H9 (cell line): ENCODE measurements around the gene LRMDA. TPM values are rescaled to one million over a fixed set of nuclear protein-coding genes. Genes with fewer than 3 reads are reported as not detected.

ENCODE experiments used
- DNase-seq: peaks from one replicate; pipeline ENCODE4 v3.0.0-alpha.2; 2017
- H2AFZ ChIP-seq: one replicate; pipeline ENCODE4 v1.6.1; 2013; ENCODE audit warnings: mild to moderate bottlenecking, low read length, control low read depth, moderate library complexity
- H2AK5ac ChIP-seq: 2 replicates; pipeline ENCODE4 v1.6.1; 2013; ENCODE audit warnings: low read length, control low read depth, mixed read lengths; ENCODE audit not compliant: insufficient read length
- H2BK120ac ChIP-seq: one replicate; pipeline ENCODE4 v1.6.1; 2013; ENCODE audit warnings: low read depth, mild to moderate bottlenecking, low read length, control low read depth, inconsistent platforms; ENCODE audit not compliant: poor library complexity, severe bottlenecking
- H2BK12ac ChIP-seq: 2 replicates; pipeline ENCODE4 v1.6.1; 2013; ENCODE audit warnings: low read length, control low read depth, mixed read lengths, low read depth; ENCODE audit not compliant: insufficient read length
- H2BK15ac ChIP-seq: 2 replicates; pipeline ENCODE4 v1.6.1; 2013; ENCODE audit warnings: low read depth, low read length, control low read depth
- H2BK20ac ChIP-seq: one replicate; pipeline ENCODE4 v1.6.1; 2013; ENCODE audit warnings: low read depth, mild to moderate bottlenecking, low read length, control low read depth, inconsistent platforms; ENCODE audit not compliant: poor library complexity, severe bottlenecking
- H2BK5ac ChIP-seq: 2 replicates; pipeline ENCODE4 v1.6.1; 2013; ENCODE audit warnings: low read length, control low read depth, mixed read lengths; ENCODE audit not compliant: insufficient read length
- H3K14ac ChIP-seq: 2 replicates; pipeline ENCODE4 v1.6.1; 2013; ENCODE audit warnings: low read length, control low read depth; ENCODE audit not compliant: insufficient read depth
- H3K18ac ChIP-seq: 2 replicates; pipeline ENCODE4 v1.6.1; 2013; ENCODE audit warnings: low read depth, mild to moderate bottlenecking, mixed read lengths, low read length, control low read depth; ENCODE audit not compliant: insufficient read length
- H3K23ac ChIP-seq: 2 replicates; pipeline ENCODE4 v1.6.1; 2013; ENCODE audit warnings: low read length, control low read depth, mixed read lengths, low read depth; ENCODE audit not compliant: insufficient read length
- H3K23me2 ChIP-seq: 2 replicates; pipeline ENCODE4 v1.6.1; 2013; ENCODE audit warnings: low read depth, mild to moderate bottlenecking, mixed read lengths, low read length, control low read depth; ENCODE audit not compliant: insufficient read length, poor library complexity, severe bottlenecking
- H3K27ac ChIP-seq: 2 replicates; pipeline ENCODE4 v1.5.1; 2013; ENCODE audit warnings: low read length, control low read depth, mixed read lengths, low read depth; ENCODE audit not compliant: insufficient read length
- H3K27me3 ChIP-seq: 2 replicates; pipeline ENCODE4 v1.6.1; 2013; ENCODE audit warnings: low read length, control low read depth, inconsistent platforms; ENCODE audit not compliant: insufficient read depth
- H3K4ac ChIP-seq: 2 replicates; pipeline ENCODE4 v1.6.1; 2013; ENCODE audit warnings: low read depth, mild to moderate bottlenecking, control low read depth, inconsistent platforms, low read length, moderate library complexity
- H3K4me1 ChIP-seq: 2 replicates; pipeline ENCODE4 v1.6.1; 2013; ENCODE audit warnings: low read length, control low read depth, inconsistent platforms; ENCODE audit not compliant: insufficient read depth
- H3K4me2 ChIP-seq: 2 replicates; pipeline ENCODE4 v1.6.1; 2013; ENCODE audit warnings: low read length, control low read depth, mixed read lengths; ENCODE audit not compliant: insufficient read length, insufficient read depth
- H3K56ac ChIP-seq: 2 replicates; pipeline ENCODE4 v1.6.1; 2013; ENCODE audit warnings: low read depth, mild to moderate bottlenecking, mixed read lengths, low read length, control low read depth; ENCODE audit not compliant: insufficient read length
- H3K79me1 ChIP-seq: 2 replicates; pipeline ENCODE4 v1.6.1; 2013; ENCODE audit warnings: low read depth, mild to moderate bottlenecking, moderate library complexity, low read length, control low read depth, inconsistent platforms; ENCODE audit not compliant: insufficient read depth, poor library complexity, severe bottlenecking
- H3K79me2 ChIP-seq: 2 replicates; pipeline ENCODE4 v1.6.1; 2013; ENCODE audit warnings: low read length, control low read depth, inconsistent platforms; ENCODE audit not compliant: insufficient read depth
- H3K9ac ChIP-seq: 2 replicates; pipeline ENCODE4 v1.6.1; 2013; ENCODE audit warnings: low read length, control low read depth, mixed read lengths; ENCODE audit not compliant: insufficient read length; ENCODE audit errors: extremely low read depth
- H3K9me3 ChIP-seq: one replicate; pipeline ENCODE4 v1.6.1; 2013; ENCODE audit warnings: low read depth, low read length, inconsistent platforms; ENCODE audit not compliant: control insufficient read depth
- H3T11ph ChIP-seq: one replicate; pipeline ENCODE4 v1.6.1; 2013; ENCODE audit warnings: mild to moderate bottlenecking, low read length, control low read depth, inconsistent platforms
- H4K20me1 ChIP-seq: one replicate; pipeline ENCODE4 v1.6.1; 2013; ENCODE audit not compliant: control insufficient read depth, insufficient read length, insufficient read depth
- H4K5ac ChIP-seq: 2 replicates; pipeline ENCODE4 v1.6.1; 2013; ENCODE audit warnings: low read depth, mild to moderate bottlenecking, mixed read lengths, low read length, control low read depth; ENCODE audit not compliant: insufficient read length
- H4K8ac ChIP-seq: replicated peaks from 2 replicates; pipeline ENCODE4 v1.6.1; 2013; ENCODE audit warnings: low read length, control low read depth, mixed read lengths, low read depth; ENCODE audit not compliant: insufficient read length
- H4K91ac ChIP-seq: 2 replicates; pipeline ENCODE4 v1.6.1; 2013; ENCODE audit warnings: low read depth, mild to moderate bottlenecking, moderate library complexity, mixed read lengths, low read length, control low read depth; ENCODE audit not compliant: insufficient read length
- H3K27ac Mint-ChIP-seq, 3 experiments: 2 replicates in 2 of 3; 3 replicates in 1 of 3; pipeline ENCODE4 v1.8.0; 2020 to 2021; ENCODE audit warnings: mixed read lengths in 3 of 3, mild to moderate bottlenecking in 1 of 3, moderate library complexity in 1 of 3
- H3K27me3 Mint-ChIP-seq: 2 replicates; pipeline ENCODE4 v1.8.0; 2021; ENCODE audit warnings: low read depth, mild to moderate bottlenecking, moderate library complexity, mixed read lengths
- H3K36me3 Mint-ChIP-seq, 3 experiments: 2 replicates in 2 of 3; 3 replicates in 1 of 3; pipeline ENCODE4 v1.8.0; 2020 to 2021; ENCODE audit warnings: low read depth in 3 of 3, mixed read lengths in 3 of 3; ENCODE audit not compliant: insufficient read depth in 1 of 3
- H3K4me1 Mint-ChIP-seq, 2 experiments: 2 replicates each; pipeline ENCODE4 v1.8.0; 2020; ENCODE audit warnings: mixed read lengths in 2 of 2
- H3K4me3 Mint-ChIP-seq, 2 experiments: 2 replicates in 1 of 2; 3 replicates in 1 of 2; pipeline ENCODE4 v1.8.0; 2020 to 2021; ENCODE audit warnings: mild to moderate bottlenecking in 2 of 2, mixed read lengths in 2 of 2, moderate library complexity in 1 of 2
- H3K9me3 Mint-ChIP-seq, 2 experiments: 2 replicates in 1 of 2; 3 replicates in 1 of 2; pipeline ENCODE4 v1.8.0; 2020; ENCODE audit warnings: mild to moderate bottlenecking in 2 of 2, mixed read lengths in 2 of 2, moderate library complexity in 1 of 2
- CTCF ChIP-seq: fragments of 200-600 bp; sonication (generic); conservative IDR thresholded peaks from 3 replicates; pipeline ENCODE4 v1.8.0; 2021; ENCODE audit warnings: antibody characterized with exemption, mild to moderate bottlenecking
- WGBS: extraction: QIAGEN DNeasy Blood & Tissue Kit; methylation state at CpG from one replicate; pipeline ENCODE4 v1.1.7; 2013; ENCODE audit warnings: missing lambda C conversion rate, low lambda C conversion rate, mixed read lengths; ENCODE audit not compliant: insufficient read length; ENCODE audit errors: extremely low coverage; 5-methylcytosine and 5-hydroxymethylcytosine counted together
- total RNA-seq: library from RNA; stranded (reverse); gene quantifications from 2 replicates; pipeline ENCODE4 v1.2.1, GENCODE V29; 2021

The LRMDA gene
- total RNA-seq, 1 experiment from 2014 or later, result 1.8 TPM

- Mint-ChIP-seq H3K27ac (no peak overlapping the region), H3K27me3 (no peaks in the 10 kb centered on the region), H3K4me3 (no peak overlapping the region), H3K36me3 (peaks cover 0 to 9% (median 3%) of the 10 kb centered on the region in 3 experiments; a peak in 2 of 7 replicates), H3K4me1 (no peaks in the 10 kb centered on the region), H3K9me3 (peaks cover 10 to 11% of the 10 kb centered on the region in 2 experiments; a peak in 4 of 5 replicates)
- no peaks in the 10 kb centered on the region for H3K9me3 ChIP-seq
- H2BK15ac ChIP-seq, result no peak overlapping the region
- no peaks in the 10 kb centered on the region for H3K23me2 ChIP-seq
- TF ChIP-seq CTCF, result no peak
- H3K27ac ChIP-seq, result no peak overlapping the region
- H3K27me3 ChIP-seq, result no peaks in the 10 kb centered on the region
- no peak overlapping the region for H3K9ac ChIP-seq
- H2AFZ ChIP-seq, result no peak overlapping the region
- no peak overlapping the region for H4K8ac ChIP-seq
- no peak overlapping the region for H3T11ph ChIP-seq
- H3K56ac ChIP-seq, result no peak overlapping the region
- no peak overlapping the region for H2BK20ac ChIP-seq
- no peak overlapping the region for H2BK120ac ChIP-seq
- H4K5ac ChIP-seq, result no peak overlapping the region
- H3K4me2 ChIP-seq, result no peak overlapping the region
- no peak overlapping the region for H3K14ac ChIP-seq
- no peak overlapping the region for H4K91ac ChIP-seq
- no peak for DNase-seq
- no peaks in the 10 kb centered on the region for H3K79me2 ChIP-seq
- H2BK12ac ChIP-seq, result no peak overlapping the region
- H3K18ac ChIP-seq, result no peak overlapping the region
- no peaks in the 10 kb centered on the region for H3K79me1 ChIP-seq
- H3K23ac ChIP-seq, result no peak overlapping the region
- H4K20me1 ChIP-seq, result no peaks in the 10 kb centered on the region
- no peak overlapping the region for H3K4ac ChIP-seq
- no peak overlapping the region for H2BK5ac ChIP-seq
- H3K4me1 ChIP-seq, result no peaks in the 10 kb centered on the region
- no peak overlapping the region for H2AK5ac ChIP-seq
- WGBS, result no CpG with 5 or more reads among the region's 4 CpGs
Observed at GRCh38 chr10:76576276-76576962, 1145.0 kb downstream of the LRMDA start.
